Activated CD4-positive, alpha-beta memory T cell treated with anti-CD3 and anti-CD28 coated beads for 36 hours (primary cell): ENCODE data around the gene ACSF2. TPM values are rescaled to one million over a fixed set of nuclear protein-coding genes. Genes with fewer than 3 reads are reported as not detected.
"Not testable (repeated sequence)": the region's sequence is repeated elsewhere in the genome, so short reads cannot be mapped to it uniquely, and the experiment has no call there.

Source experiments
- CTCF ChIA-PET: fragments of 350-600 bp; sonication (Branson Sonifier 250); formaldehyde crosslinking; loops from one replicate; lab custom pipeline; 2021; ENCODE audit warnings: antibody characterized with exemption, inconsistent platforms; lab: Charles Lee
- POLR2A ChIA-PET: fragments of 350-600 bp; sonication (Branson Sonifier 250); formaldehyde crosslinking; loops from one replicate; lab custom pipeline; 2021; ENCODE audit warnings: antibody characterized with exemption; lab: Charles Lee
- DNase-seq: peaks from one replicate; pipeline ENCODE4 v3.0.0-alpha.2; 2020
- H3K27ac Mint-ChIP-seq: one replicate; pipeline ENCODE4 v1.8.0; 2021; ENCODE audit warnings: mixed read lengths
- H3K27me3 Mint-ChIP-seq: one replicate; pipeline ENCODE4 v1.8.0; 2021; ENCODE audit warnings: mixed read lengths
- H3K36me3 Mint-ChIP-seq: one replicate; pipeline ENCODE4 v1.8.0; 2021; ENCODE audit warnings: mixed read lengths
- H3K4me1 Mint-ChIP-seq: one replicate; pipeline ENCODE4 v1.8.0; 2021; ENCODE audit warnings: low read depth, mixed read lengths
- H3K4me3 Mint-ChIP-seq: one replicate; pipeline ENCODE4 v1.8.0; 2021; ENCODE audit warnings: mild to moderate bottlenecking, mixed read lengths
- H3K9me3 Mint-ChIP-seq: one replicate; pipeline ENCODE4 v1.8.0; 2021; ENCODE audit warnings: mixed read lengths
- intact Hi-C: fragments of 100-400 bp; cut with micrococcal nuclease; formaldehyde crosslinking; loops from one replicate; pipeline ENCODE4 v1.15.1; 2023
- total RNA-seq, 2 experiments: library from RNA; stranded (reverse); gene quantifications; one replicate each; pipeline ENCODE4 v1.2.3, GENCODE V29; 2021

The ACSF2 gene
- total RNA-seq, 2 experiments from 2014 or later: 20.1 to 23.6 TPM

DNA sequence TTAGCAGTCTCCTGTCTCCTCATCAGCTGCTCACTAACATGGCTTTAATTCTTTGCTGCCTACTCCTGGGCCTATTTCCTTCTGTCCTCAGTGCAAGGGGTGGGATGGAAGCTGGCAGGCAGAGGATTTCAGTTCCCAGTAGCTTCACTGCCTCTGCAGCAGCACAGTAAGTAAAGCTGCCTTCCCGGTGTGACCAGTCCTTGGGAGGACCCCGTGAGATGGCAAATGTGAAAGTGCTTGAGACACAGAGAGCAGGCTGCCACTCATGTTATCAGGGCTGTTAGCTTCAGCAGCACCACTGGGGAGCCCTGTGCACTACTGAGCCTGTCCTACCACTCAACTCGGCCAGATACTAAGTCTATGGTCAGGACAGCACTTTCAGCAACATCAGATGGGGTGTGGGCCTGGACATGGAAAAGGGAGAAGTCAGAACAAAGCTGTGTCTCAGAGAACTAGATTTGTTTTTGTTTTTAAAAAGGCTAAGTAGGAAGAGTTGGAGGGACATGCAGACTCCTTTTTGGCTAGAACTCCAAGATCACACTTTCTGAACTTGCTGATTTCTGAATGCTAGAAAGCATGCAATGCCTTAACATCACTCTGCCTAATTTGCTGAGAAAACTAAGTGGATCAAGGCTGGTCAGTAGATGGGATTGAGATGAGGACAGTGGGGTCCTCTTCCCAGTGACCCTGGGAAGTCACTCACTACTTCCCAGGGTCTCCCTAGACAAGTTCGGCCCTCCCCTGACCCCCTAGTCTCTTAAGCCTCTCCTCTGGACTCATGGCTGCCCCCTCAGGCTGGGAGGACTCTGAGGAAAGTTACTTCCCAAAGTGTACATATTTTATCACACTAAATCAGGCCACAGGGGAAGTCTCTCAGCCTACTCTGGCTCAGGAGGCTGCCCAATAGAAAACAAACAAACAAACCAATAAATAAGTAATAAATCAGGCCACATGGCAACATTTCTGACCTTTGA lies 1.1 kb downstream of the ACSF2 start:
- peaks cover 19% of the 10 kb centered on the region for H3K4me1 Mint-ChIP-seq
- intact Hi-C loops: loop anchor here (1.0 to 2.0 kb wide), 2 partner anchors 52 to 115 kb away; partner anchors contain the start of gene RSAD1
- H3K9me3 Mint-ChIP-seq: no peaks in the 10 kb centered on the region
- H3K36me3 Mint-ChIP-seq: no peaks in the 10 kb centered on the region
- POLR2A ChIA-PET: interaction anchor here (1.3 to 1.4 kb wide), 3 partner anchors 30 to 54 kb away, joined by 3 to 12 read pairs (median 3); partner anchors contain the start of gene LRRC59
- CTCF ChIA-PET: interaction anchor here (0.6 to 3.6 kb wide), 3 partner anchors 29 to 65 kb away, joined by 3 to 27 read pairs (median 5); partner anchors contain the start of gene LRRC59
- peak overlapping the region; percentile 81 for H3K4me3 Mint-ChIP-seq
- no peaks in the 10 kb centered on the region for H3K27me3 Mint-ChIP-seq
- peak overlapping the region; percentile 43 for H3K27ac Mint-ChIP-seq
- peak; percentile 47 for DNase-seq

DNA sequence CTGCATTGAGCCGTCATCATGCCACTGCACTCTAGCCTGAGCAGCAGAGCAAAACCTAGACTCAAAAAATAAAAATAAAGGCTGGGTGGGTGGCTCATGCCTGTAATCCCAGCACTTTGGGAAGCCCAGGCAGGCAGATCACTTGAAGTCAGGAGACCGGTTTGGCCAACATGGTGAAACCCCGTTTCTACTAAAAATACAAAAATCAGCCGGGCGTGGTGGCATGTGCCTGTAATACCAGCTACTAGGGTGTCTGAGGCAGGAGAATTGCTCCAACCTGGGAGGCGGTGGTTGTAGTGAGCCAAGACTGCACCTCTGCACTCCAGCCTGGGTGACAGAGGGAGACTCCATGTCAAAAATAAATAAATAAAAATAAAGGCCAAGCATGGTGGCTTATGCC lies 2.1 kb downstream of the ACSF2 start:
- CTCF ChIA-PET: interaction anchor here (3.6 kb wide), 1 partner anchor 30 kb away, joined by 27 read pairs; the partner anchor contains the start of gene LRRC59
- H3K4me3 Mint-ChIP-seq, H3K27me3 Mint-ChIP-seq, H3K36me3 Mint-ChIP-seq, POLR2A ChIA-PET, H3K9me3 Mint-ChIP-seq, H3K27ac Mint-ChIP-seq, intact Hi-C loops, DNase-seq: not testable (repeated sequence)
- peaks cover 19% of the 10 kb centered on the region for H3K4me1 Mint-ChIP-seq

DNA sequence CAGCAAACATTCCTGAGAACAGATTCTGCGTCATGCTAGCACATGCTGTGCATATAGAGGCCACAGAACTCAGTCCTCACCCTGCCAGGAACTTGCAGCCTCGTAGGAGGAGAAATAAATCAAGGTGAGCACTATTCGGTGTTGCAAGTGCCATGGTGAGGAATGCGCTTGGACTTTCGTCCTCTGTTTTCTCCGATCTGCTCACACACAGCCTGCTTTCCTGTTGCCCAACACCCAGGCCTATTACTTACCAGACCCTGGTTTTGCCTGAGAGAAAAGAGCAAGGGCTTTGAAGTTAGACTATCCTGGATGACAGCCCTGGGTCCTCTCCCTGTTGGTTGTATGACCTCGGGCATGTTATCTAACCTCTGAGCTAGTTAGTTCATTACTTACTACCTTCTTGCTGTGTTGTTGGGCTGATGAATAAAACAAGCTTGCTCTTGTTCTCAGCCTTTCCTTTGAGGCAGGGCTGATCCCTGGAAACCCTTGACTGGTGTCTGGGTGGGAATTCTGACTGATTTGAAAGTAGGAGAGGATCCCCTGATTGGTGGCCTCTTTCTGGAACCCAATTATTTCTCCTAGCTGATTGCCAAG lies 2.9 kb downstream of the ACSF2 start:
- POLR2A ChIA-PET: no interaction called here
- Mint-ChIP-seq H3K4me3 (no peak overlapping the region), H3K4me1 (peaks cover 19% of the 10 kb centered on the region), H3K27ac (no peak overlapping the region), H3K36me3 (no peaks in the 10 kb centered on the region), H3K9me3 (no peaks in the 10 kb centered on the region), H3K27me3 (no peaks in the 10 kb centered on the region)
- no peak for DNase-seq
- intact Hi-C loops: no loop called here
- CTCF ChIA-PET: interaction anchor here (2.6 kb wide), 1 partner anchor 32 kb away, joined by 9 read pairs; the partner anchor contains the start of gene LRRC59

DNA sequence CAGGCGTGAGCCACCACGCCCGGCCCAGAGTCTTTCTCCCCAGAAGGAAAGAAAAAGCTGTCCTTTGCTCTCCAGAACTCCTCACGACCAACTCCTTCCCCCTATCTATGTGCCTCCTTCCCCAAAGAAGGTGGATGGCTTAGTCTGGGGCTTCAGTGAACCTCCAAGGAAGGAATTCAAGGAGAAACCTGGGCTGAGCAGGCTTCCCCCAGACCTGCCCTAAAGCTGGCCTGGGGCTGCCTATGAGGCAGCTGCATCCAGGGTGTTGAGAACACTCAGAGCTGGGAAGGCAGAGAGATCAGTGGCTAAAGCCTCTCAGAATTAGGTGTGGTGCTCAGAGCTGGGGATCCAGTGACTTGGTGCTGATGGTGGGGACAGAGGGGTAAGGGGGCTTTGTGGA lies 3.8 kb downstream of the ACSF2 start:
- Mint-ChIP-seq H3K27ac (no peak overlapping the region), H3K4me1 (peaks cover 19% of the 10 kb centered on the region), H3K9me3 (no peaks in the 10 kb centered on the region), H3K4me3 (no peak overlapping the region), H3K36me3 (no peaks in the 10 kb centered on the region), H3K27me3 (no peaks in the 10 kb centered on the region)
- no peak for DNase-seq
- ChIA-PET POLR2A (no interaction called here), CTCF (interaction anchor here (0.9 to 2.6 kb wide), 3 partner anchors 33 to 158 kb away, joined by 3 to 9 read pairs (median 3); partner anchors contain the start of gene LRRC59)
- intact Hi-C loops: no loop called here

DNA sequence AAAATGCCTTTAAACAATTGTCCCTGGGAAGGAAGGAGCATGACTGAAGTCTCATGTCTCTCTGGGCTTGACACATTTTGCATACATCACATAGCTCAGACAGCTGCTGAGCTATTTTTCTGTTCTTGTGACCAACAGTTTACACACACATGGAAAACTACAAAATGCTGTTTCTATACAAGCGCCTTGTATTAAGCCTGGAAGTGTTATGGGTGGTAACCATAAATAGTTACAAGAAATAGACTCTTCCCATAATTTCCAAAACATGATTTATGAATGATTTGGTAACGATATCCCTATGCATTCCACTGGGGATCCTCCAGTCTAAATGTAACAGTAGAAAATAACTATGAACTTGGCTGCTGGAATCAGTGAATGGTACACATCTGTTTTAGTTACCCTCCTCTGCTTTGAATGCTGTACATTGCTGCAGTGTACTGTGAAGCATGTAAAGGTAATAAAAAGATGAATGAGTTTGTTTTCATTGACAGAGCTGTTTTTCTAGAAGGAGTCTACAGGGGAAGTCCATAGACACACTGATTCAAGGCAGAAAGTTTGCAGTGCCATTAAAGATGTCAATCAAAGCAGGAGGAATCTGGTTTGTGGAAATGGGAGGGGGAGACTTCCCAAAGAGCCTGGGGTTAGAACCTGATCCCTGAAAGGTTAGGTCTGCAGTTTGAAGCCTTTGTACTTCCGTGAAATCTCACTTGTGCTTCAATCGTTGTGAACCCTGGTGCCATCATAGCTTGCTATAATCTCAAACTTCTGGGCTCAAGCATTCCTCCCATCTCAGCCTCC lies 5.0 kb downstream of the ACSF2 start:
- Mint-ChIP-seq H3K4me1 (peaks cover 14% of the 10 kb centered on the region), H3K4me3 (no peak overlapping the region), H3K27ac (no peak overlapping the region), H3K27me3 (no peaks in the 10 kb centered on the region), H3K9me3 (no peaks in the 10 kb centered on the region), H3K36me3 (no peaks in the 10 kb centered on the region)
- ChIA-PET CTCF (interaction anchor here (0.9 to 2.6 kb wide), 5 partner anchors 9 to 159 kb away, joined by 3 to 9 read pairs (median 3); partner anchors contain the start of gene LRRC59), POLR2A (interaction anchor here (0.9 kb wide), 1 partner anchor 34 kb away, joined by 4 read pairs; the partner anchor contains the start of gene LRRC59)
- intact Hi-C loops: no loop called here
- DNase-seq: no peak

DNA sequence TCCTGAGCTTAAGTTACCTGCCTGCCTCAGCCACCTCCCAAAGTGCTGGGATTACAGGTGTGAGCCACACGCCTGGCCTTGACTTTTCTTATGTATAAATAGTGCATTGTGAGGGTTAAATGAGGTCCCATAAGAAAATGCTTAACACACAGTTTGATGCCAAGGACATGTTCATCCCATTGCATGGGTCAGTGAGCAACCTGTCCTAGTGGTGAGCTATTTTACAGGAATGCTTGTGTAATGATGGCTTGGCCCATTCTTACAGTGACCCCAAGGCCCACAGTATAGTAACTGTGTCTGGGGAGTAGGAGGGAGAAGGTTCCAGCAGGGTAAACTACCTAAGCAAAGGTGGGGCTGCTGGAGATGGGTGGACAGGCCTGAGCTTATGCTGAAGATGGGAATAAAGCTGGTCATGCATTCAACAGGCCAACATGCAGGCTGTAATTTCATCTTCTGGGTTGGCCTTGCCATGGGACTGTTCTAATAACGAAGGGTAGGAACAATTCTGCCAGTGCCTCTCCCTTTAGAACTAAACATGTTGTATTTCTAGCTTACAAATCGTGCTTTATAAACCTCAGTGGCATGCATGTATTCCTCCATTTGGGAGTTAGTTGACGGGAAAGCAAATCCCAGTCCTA lies 6.2 kb downstream of the ACSF2 start:
- intact Hi-C loops: no loop called here
- no peak for DNase-seq
- ChIA-PET POLR2A (no interaction called here), CTCF (interaction anchor here (0.9 to 1.3 kb wide), 2 partner anchors 10 to 47 kb away, joined by 3 read pairs; no protein-coding TSS in a partner anchor)
- Mint-ChIP-seq H3K4me3 (no peak overlapping the region), H3K27me3 (no peaks in the 10 kb centered on the region), H3K4me1 (peaks cover 7% of the 10 kb centered on the region), H3K36me3 (no peaks in the 10 kb centered on the region), H3K27ac (no peak overlapping the region), H3K9me3 (no peaks in the 10 kb centered on the region)

DNA sequence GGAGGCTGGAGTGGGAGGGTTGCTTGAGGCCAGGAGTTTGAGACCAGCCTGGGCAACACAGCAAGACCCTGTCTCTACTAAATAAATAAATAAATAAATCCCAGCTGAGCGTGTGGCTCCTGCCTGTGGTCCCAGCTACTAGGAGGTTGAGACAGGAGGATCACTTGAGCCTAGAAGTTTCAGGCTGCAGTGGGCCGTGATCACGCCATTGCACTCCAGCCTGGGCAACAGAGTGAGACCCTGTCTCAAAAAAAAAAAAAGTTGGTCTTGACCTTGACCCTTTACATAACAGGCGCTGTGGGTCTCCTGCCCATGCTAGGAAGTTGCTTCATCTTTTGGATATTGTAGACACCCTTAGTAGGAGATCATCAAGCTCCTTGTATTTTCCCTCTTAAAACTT lies 11.4 kb downstream of the ACSF2 start:
- intact Hi-C loops: no loop called here
- no peak overlapping the region for H3K4me3 Mint-ChIP-seq
- no peak for DNase-seq
- no peak overlapping the region for H3K27ac Mint-ChIP-seq
- H3K9me3 Mint-ChIP-seq: no peaks in the 10 kb centered on the region
- no peaks in the 10 kb centered on the region for H3K4me1 Mint-ChIP-seq
- no peaks in the 10 kb centered on the region for H3K36me3 Mint-ChIP-seq
- ChIA-PET CTCF (no interaction called here), POLR2A (no interaction called here)
- H3K27me3 Mint-ChIP-seq: no peaks in the 10 kb centered on the region

DNA sequence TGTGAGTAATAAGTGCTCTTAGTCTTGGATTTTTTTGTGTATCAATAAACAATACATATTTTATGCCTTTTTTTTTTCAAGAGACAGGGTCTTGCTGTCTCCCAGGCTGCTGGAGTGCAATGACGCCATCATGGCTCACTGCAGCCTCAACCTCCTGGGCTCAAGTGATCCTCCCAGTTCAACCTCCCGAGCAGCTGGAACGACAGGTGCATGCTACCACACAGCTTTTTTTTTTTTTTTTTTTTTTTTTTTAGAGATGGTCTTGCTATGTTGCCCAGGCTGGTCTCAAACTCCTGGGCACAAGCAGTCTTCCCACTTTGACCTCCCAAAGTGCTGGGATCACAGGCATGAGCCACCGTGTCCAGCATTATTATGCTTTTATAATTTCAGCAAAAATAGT lies 13.0 kb downstream of the ACSF2 start:
- Mint-ChIP-seq H3K4me1 (no peaks in the 10 kb centered on the region), H3K4me3 (no peak overlapping the region), H3K27ac (no peak overlapping the region), H3K27me3 (no peaks in the 10 kb centered on the region), H3K9me3 (no peaks in the 10 kb centered on the region), H3K36me3 (no peaks in the 10 kb centered on the region)
- intact Hi-C loops: no loop called here
- DNase-seq: no peak
- ChIA-PET CTCF (no interaction called here), POLR2A (no interaction called here)

DNA sequence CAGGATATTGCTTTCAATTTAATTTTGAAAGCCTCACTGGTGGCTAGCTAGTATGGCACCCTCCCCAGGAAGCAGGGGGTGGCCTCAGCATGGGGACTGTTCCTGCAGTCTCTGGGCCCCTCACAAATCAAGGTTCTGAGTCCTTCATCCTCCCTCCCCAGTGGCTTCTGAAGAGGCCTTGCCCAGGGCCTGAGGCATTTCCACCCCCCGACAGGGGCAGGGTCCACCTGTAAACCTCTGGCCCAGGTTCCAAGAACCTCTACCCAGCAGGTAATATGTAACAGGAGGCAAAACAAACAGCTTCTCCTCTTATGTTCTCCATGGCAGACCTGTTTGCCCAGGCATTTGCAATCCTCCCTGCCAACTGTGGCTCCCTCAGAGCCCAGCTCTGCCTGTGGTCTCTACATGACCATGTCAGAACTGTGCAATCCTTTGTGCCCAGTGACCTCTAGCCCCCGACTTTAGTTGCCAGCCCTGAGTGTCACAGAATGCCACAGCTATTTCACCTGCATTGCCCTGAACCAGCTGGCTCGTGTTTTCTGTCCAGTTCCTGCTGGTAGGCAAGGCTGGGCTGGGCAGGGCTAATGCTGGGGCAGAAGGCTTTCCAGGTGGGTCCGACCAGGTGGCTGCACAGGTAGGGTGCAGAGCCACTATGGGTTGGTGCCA lies 14.3 kb downstream of the ACSF2 start:
- ChIA-PET POLR2A (no interaction called here), CTCF (no interaction called here)
- Mint-ChIP-seq H3K36me3 (no peaks in the 10 kb centered on the region), H3K9me3 (no peaks in the 10 kb centered on the region), H3K27ac (no peak overlapping the region), H3K4me3 (no peak overlapping the region), H3K27me3 (no peaks in the 10 kb centered on the region), H3K4me1 (no peaks in the 10 kb centered on the region)
- no peak for DNase-seq
- intact Hi-C loops: no loop called here

DNA sequence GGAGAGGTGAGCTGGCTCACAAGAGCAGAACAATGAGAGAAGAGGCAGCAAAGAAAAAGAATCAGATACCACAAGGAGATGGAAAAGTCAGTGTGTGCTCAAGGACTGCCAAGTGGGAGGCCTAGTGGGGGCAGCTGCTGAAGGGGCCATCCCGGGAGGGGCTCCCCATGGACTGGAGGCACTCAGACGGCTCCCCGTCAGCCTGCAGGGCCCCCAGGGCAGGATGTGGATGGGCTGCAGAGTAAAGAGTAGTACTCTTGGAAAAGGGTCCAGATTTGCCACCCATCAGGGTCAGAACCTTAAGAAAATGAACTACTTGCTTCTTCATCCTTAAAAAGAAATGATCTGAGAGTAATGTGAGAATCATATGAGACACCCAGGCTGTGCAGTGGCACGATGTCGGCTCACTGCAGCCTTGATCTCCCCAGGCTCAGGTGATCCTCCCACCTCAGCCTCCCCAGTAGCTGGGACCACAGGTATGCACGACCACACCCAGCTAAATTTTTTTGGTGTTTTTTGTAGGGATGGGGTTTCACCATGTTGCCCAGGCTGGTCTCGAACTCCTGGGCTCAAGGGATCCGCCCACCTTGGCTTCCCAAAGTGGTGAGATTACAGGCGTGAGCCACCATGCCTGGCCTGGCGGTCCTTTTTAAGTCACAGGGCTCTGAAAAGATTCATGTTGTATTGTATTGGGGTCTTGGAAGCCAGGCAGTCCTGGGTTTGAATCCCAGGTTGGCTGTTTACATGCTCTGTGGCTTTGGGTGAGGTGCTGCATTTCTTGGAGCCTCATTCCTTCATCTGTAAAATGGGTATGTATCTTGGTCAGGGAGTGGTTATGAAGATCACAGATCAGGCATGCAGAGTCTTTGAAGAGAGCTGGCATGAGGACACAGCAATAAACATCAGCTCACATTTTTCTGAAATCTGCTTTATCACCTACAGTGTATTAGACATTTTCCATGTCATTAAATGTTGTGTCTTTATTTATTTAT lies 15.1 kb downstream of the ACSF2 start:
- no peaks in the 10 kb centered on the region for H3K27me3 Mint-ChIP-seq
- CTCF ChIA-PET: no interaction called here

More for the DNA sequence above, 15.1 kb downstream of the ACSF2 start:
- H3K9me3 Mint-ChIP-seq: no peaks in the 10 kb centered on the region
- no peak for DNase-seq
- H3K27ac Mint-ChIP-seq: no peak overlapping the region
- no peaks in the 10 kb centered on the region for H3K36me3 Mint-ChIP-seq
- POLR2A ChIA-PET: no interaction called here
- intact Hi-C loops: no loop called here
- no peak overlapping the region for H3K4me3 Mint-ChIP-seq
- H3K4me1 Mint-ChIP-seq: no peaks in the 10 kb centered on the region
